RWPE2 (cell line): ENCODE data around the gene FBXO42.

Experiments used
- ATAC-seq: fragments of 200-7000 bp; cut with Tn5 transposase; 3 replicates; pipeline ENCODE4 v1.9.1; 2021; ENCODE audit warnings: low read depth
- DNase-seq: peaks from one replicate; pipeline ENCODE4 v3.0.0-alpha.2; 2020; ENCODE audit warnings: low spot score
- H3K27ac ChIP-seq: fragments of 450-650 bp; 2 replicates; pipeline ENCODE4 v1.5.1; 2017; ENCODE audit warnings: mild to moderate bottlenecking; ENCODE audit not compliant: poor library complexity, severe bottlenecking
- H3K27me3 ChIP-seq: fragments of 250-450 bp; sonication (Bioruptor Pico); 2 replicates; pipeline ENCODE4 v1.5.1; 2021; ENCODE audit warnings: mild to moderate bottlenecking, moderate library complexity; ENCODE audit not compliant: insufficient read depth, poor library complexity, severe bottlenecking
- H3K36me3 ChIP-seq: fragments of 250-450 bp; sonication (Bioruptor Pico); 2 replicates; pipeline ENCODE4 v1.5.1; 2020; ENCODE audit warnings: low read depth, mild to moderate bottlenecking, moderate library complexity
- H3K4me1 ChIP-seq: fragments of 250-450 bp; sonication (Bioruptor Pico); 2 replicates; pipeline ENCODE4 v1.5.1; 2021; ENCODE audit warnings: mild to moderate bottlenecking, moderate library complexity; ENCODE audit not compliant: insufficient read depth, poor library complexity, severe bottlenecking
- H3K4me3 ChIP-seq: fragments of 250-450 bp; sonication (Bioruptor Pico); 2 replicates; pipeline ENCODE4 v1.5.1; 2021; ENCODE audit warnings: mild to moderate bottlenecking, moderate library complexity; ENCODE audit not compliant: severe bottlenecking
- H3K9me3 ChIP-seq: fragments of 250-450 bp; sonication (Bioruptor Pico); 2 replicates; pipeline ENCODE4 v1.5.1; 2021; ENCODE audit warnings: mild to moderate bottlenecking, moderate library complexity; ENCODE audit not compliant: severe bottlenecking
- TF ChIP-seq, protein P1 (sequence below): fragments of 450-650 bp; IDR thresholded peaks from one replicate; pipeline ENCODE4 v1.5.1; 2017; ENCODE audit warnings: mild to moderate bottlenecking, moderate library complexity; ENCODE audit not compliant: poor library complexity, severe bottlenecking

FBXO42 gene

DNA sequence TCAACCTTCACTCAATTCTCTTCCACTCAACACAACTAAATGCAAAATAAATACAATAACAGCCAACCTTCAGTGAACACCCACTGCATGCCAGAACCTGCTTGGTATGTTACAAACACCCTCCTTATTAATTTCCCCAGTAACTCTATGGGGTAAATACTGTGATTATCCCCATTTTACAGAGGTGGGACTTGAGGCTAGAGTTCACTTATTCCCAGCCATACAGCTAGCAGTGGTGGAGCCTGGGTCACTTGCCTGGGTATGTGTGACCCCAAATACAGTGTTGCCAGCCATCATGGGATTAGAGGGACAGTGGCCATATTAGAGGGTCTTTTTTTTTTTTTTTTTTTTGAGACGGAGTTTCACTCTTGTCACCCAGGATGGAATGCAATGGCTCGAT, 116.9 kb downstream of the FBXO42 start:
- ATAC-seq (no peak), DNase-seq (no peak)
- Histone ChIP-seq H3K4me3 (no peak overlapping the region), H3K4me1 (peaks cover 12% of the 10 kb centered on the region), H3K36me3 (no peaks in the 10 kb centered on the region), H3K27me3 (no peaks in the 10 kb centered on the region), H3K27ac (no peak overlapping the region), H3K9me3 (no peaks in the 10 kb centered on the region)
- TF ChIP-seq, protein P1, sequence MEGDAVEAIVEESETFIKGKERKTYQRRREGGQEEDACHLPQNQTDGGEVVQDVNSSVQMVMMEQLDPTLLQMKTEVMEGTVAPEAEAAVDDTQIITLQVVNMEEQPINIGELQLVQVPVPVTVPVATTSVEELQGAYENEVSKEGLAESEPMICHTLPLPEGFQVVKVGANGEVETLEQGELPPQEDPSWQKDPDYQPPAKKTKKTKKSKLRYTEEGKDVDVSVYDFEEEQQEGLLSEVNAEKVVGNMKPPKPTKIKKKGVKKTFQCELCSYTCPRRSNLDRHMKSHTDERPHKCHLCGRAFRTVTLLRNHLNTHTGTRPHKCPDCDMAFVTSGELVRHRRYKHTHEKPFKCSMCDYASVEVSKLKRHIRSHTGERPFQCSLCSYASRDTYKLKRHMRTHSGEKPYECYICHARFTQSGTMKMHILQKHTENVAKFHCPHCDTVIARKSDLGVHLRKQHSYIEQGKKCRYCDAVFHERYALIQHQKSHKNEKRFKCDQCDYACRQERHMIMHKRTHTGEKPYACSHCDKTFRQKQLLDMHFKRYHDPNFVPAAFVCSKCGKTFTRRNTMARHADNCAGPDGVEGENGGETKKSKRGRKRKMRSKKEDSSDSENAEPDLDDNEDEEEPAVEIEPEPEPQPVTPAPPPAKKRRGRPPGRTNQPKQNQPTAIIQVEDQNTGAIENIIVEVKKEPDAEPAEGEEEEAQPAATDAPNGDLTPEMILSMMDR: no peak

DNA sequence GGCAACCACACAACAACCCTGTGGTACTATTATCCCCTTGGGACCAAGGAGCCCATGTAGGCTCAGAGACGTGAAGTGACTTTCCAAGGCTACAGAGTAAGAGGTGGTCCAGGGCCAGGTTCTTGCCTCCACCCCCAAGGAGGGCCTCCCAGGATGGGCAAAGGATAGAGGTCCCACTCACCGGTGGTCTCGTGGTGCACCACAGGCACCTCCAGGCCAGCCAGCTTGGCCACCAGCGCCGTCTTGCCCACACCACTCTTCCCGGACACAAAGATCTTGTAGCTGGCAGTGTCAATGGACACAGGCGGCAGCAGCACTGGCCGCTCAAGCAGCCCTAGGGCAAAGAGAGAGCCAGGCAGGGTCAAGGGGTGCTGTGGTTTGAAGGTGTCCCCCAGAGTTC, 118.8 kb downstream of the FBXO42 start:
- H3K9me3 ChIP-seq: no peaks in the 10 kb centered on the region
- no peak for ATAC-seq
- no peaks in the 10 kb centered on the region for H3K36me3 ChIP-seq
- H3K4me3 ChIP-seq: no peak overlapping the region
- no peaks in the 10 kb centered on the region for H3K27me3 ChIP-seq
- no peak for DNase-seq
- TF ChIP-seq, protein P1: no peak
- peaks cover 12% of the 10 kb centered on the region for H3K4me1 ChIP-seq
- H3K27ac ChIP-seq: no peak overlapping the region

DNA sequence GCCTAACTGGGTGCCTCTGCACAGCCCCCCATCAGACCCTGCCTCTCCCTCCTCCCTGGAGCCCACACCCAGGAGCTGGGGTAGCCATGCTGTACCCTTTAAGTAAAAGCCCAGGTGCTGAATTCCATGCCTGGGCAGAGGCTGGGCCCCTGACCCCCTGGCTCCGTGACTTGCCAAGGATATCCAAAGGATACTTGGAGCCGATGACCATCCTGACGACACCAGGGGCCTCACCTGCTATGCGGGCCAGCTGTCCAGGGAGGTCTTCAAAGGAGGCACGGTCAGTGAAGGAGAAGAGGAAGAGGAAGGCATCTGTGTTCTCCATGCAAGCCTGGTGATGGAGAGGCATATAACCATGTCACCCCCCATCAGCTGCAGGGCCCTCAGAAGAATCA, 120.0 kb downstream of the FBXO42 start:
- TF ChIP-seq, protein P1: no peak
- no peaks in the 10 kb centered on the region for H3K36me3 ChIP-seq
- no peaks in the 10 kb centered on the region for H3K27me3 ChIP-seq
- H3K4me1 ChIP-seq: peaks cover 5% of the 10 kb centered on the region
- no peaks in the 10 kb centered on the region for H3K9me3 ChIP-seq
- ATAC-seq: no peak
- no peak overlapping the region for H3K27ac ChIP-seq
- DNase-seq: no peak
- H3K4me3 ChIP-seq: no peak overlapping the region

DNA sequence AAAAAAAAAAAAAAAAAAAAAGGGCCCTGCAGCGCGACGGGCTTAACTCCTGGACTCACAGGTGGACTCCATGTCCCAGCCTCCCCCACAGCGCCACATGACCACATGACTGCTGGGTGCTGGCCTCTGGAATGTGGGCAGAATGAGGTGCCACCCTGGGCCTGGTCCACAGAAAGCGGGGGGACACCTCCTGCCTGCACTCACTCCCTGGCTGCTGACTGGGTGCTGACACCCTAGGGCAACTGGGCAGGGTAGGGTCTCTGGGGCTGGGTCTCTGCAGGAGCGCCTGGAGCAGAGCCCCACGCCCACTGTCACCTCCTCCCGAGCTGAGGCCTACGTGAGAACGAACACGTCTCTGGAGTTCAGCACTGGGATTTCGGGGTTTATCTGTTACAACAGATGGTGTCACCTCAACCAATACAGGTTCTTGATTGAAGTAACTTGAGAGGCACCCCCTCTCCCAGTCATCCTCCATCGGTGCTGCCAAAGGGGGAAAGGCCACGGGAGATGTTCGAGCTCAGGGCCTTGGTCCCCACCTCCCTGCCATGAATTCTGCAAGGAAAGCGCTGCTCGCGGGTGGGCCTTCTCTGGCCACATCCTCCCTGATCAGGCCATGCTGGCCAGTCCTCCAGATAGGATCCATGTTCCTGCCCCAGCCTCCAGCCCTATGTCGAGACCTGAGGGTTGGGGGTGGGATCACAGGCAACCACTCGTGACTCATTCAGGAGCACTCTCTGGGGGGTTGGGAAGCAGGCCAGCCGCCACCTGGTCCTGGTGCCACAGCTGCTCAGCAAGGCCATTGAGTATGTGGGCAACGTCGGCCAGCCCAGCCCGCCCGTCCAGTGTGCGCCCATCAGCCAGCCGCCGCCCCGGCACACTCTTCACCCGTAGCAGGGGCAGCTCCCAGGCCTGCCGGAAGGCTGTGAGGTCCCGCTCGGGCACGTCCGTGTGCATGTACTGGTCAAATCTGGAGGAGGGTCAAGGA, 120.7 kb downstream of the FBXO42 start:
- Histone ChIP-seq H3K36me3 (no peaks in the 10 kb centered on the region), H3K4me1 (peaks cover 3% of the 10 kb centered on the region), H3K27me3 (no peaks in the 10 kb centered on the region), H3K27ac (no peak overlapping the region), H3K9me3 (no peaks in the 10 kb centered on the region), H3K4me3 (no peak overlapping the region)
- TF ChIP-seq, protein P1: no peak
- DNase-seq: no peak
- no peak for ATAC-seq

DNA sequence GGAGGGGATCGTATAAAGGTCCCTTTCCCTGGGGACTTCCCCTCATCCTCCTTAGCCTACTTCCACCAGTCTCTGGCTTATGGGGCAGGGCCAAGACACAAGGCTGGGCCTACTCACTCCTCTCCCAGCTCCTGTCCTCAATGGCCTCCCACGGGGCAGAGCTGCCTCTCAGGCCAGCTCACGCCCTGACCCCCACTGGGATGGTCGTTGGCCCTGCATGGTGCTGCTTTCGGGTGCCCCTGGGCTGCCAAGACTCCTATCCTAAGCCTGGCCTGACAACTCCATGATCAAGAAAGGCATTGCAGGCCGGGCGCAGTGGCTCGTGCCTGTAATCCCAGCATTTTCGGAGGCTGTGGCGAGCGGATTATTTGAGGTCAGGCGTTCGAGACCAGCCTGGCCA, 121.5 kb downstream of the FBXO42 start:
- DNase-seq (no peak), ATAC-seq (no peak)
- Histone ChIP-seq H3K4me3 (no peak overlapping the region), H3K27ac (no peak overlapping the region), H3K4me1 (peaks cover under 1% of the 10 kb centered on the region), H3K27me3 (no peaks in the 10 kb centered on the region), H3K9me3 (no peaks in the 10 kb centered on the region), H3K36me3 (no peaks in the 10 kb centered on the region)
- TF ChIP-seq, protein P1: no peak
